Activated T-helper 2 cell treated with anti-CD3 and anti-CD28 coated beads, Interferon-gamma antibody, Interleukin-2, Interleukin-4, amounts not matched to agents 10 μg/mL and 5 μg/mL and 100 μg/mL, durations not matched to agents 14 hours and 24 hours and 36 hours (primary cell): Measurements from ENCODE around the gene NTN5. TPM values are rescaled to one million over a fixed set of nuclear protein-coding genes. Genes with fewer than 3 reads are reported as not detected.
A peak's percentile ranks its signal among the peaks of the same experiment; 100 is the strongest.

ENCODE experiments used
- DNase-seq: peaks from one replicate; pipeline ENCODE4 v3.0.0; 2021; ENCODE audit warnings: low spot score
- H3K27ac Mint-ChIP-seq: one replicate; pipeline ENCODE4 v1.8.0; 2021; ENCODE audit warnings: mixed read lengths
- H3K27me3 Mint-ChIP-seq: one replicate; pipeline ENCODE4 v1.8.0; 2021; ENCODE audit warnings: low read depth, mixed read lengths
- H3K36me3 Mint-ChIP-seq: one replicate; pipeline ENCODE4 v1.8.0; 2021; ENCODE audit warnings: low read depth, mixed read lengths
- H3K4me1 Mint-ChIP-seq: one replicate; pipeline ENCODE4 v1.8.0; 2021; ENCODE audit warnings: low read depth, mixed read lengths
- H3K4me3 Mint-ChIP-seq: one replicate; pipeline ENCODE4 v1.8.0; 2021; ENCODE audit warnings: low read depth, mild to moderate bottlenecking, moderate library complexity, mixed read lengths
- H3K9me3 Mint-ChIP-seq: one replicate; pipeline ENCODE4 v1.8.0; 2021; ENCODE audit warnings: mixed read lengths
- intact Hi-C: fragments of 100-400 bp; cut with micrococcal nuclease; formaldehyde crosslinking; loops from one replicate; pipeline ENCODE4 v1.15.1; 2023
- total RNA-seq: library from RNA; stranded (reverse); gene quantifications from 2 replicates; pipeline ENCODE4 v1.2.3, GENCODE V29; 2022

The NTN5 gene
- total RNA-seq, 1 donor from 2014 or later = 0.55 TPM

- no peak overlapping the region for H3K4me3 Mint-ChIP-seq
- no peak for DNase-seq
- no peaks in the 10 kb centered on the region for H3K36me3 Mint-ChIP-seq
- H3K27ac Mint-ChIP-seq = no peak overlapping the region
- H3K27me3 Mint-ChIP-seq = peaks cover 4% of the 10 kb centered on the region
- no peaks in the 10 kb centered on the region for H3K9me3 Mint-ChIP-seq
- H3K4me1 Mint-ChIP-seq = peaks cover 25% of the 10 kb centered on the region
- intact Hi-C loops = loop anchor here (1.0 kb wide), 1 partner anchor 166 kb away; no protein-coding TSS in a partner anchor
These were observed 28.5 kb downstream of the NTN5 start for GRCh38 chr19:48644355-48644754.

DNA sequence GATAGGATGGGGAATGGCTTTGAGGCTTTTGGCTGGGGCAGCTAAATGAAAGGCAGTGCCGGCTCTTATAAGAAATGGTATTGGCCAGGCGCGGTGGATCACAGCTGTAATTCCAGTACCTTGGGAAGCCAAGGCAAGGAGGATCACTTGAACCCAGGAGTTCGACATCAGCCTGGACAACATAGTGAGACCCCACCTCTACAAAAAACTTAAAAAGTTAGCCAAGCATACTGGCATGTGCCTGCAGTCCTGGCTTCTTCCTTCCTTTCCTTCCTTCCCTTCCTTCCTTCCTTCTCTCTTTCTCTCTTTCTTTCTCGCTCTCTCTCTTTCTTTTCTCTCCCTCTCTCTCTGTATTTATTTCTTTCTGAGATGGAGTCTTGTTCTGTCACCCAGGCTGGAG, 30.0 kb downstream of the NTN5 start:
- intact Hi-C loops = no loop called here
- Mint-ChIP-seq H3K27me3 (peaks cover 4% of the 10 kb centered on the region), H3K27ac (no peak overlapping the region), H3K9me3 (no peaks in the 10 kb centered on the region), H3K36me3 (no peaks in the 10 kb centered on the region), H3K4me3 (no peak overlapping the region), H3K4me1 (peaks cover 25% of the 10 kb centered on the region)
- DNase-seq = no peak

GRCh38 chr19:48641850-48642249, 31.0 kb downstream of the NTN5 start:
- no peaks in the 10 kb centered on the region for H3K9me3 Mint-ChIP-seq
- H3K36me3 Mint-ChIP-seq = no peaks in the 10 kb centered on the region
- DNase-seq = no peak
- peaks cover 4% of the 10 kb centered on the region for H3K27me3 Mint-ChIP-seq
- intact Hi-C loops = no loop called here
- H3K27ac Mint-ChIP-seq = no peak overlapping the region
- H3K4me1 Mint-ChIP-seq = peaks cover 23% of the 10 kb centered on the region
- no peak overlapping the region for H3K4me3 Mint-ChIP-seq

GRCh38 chr19:48639483-48640375, 33.1 kb downstream of the NTN5 start:
- intact Hi-C loops = loop anchor here (5.0 to 10.0 kb wide), 2 partner anchors 315 to 478 kb away; partner anchors contain the start of genes C19orf73, EMP3 and PPFIA3
- Mint-ChIP-seq H3K36me3 (no peaks in the 10 kb centered on the region), H3K4me1 (peaks cover 20% of the 10 kb centered on the region), H3K4me3 (peak overlapping the region; percentile 6), H3K27me3 (peaks cover 4% of the 10 kb centered on the region), H3K9me3 (no peaks in the 10 kb centered on the region), H3K27ac (no peak overlapping the region)
- DNase-seq = no peak

GRCh38 chr19:48638831-48639381, 33.9 kb downstream of the NTN5 start:
- Mint-ChIP-seq H3K27ac (peak overlapping the region; percentile 98), H3K36me3 (no peaks in the 10 kb centered on the region), H3K4me1 (peaks cover 22% of the 10 kb centered on the region), H3K4me3 (no peak overlapping the region), H3K27me3 (peaks cover 4% of the 10 kb centered on the region), H3K9me3 (no peaks in the 10 kb centered on the region)
- DNase-seq = no peak
- intact Hi-C loops = loop anchor here (1.0 to 10.0 kb wide), 3 partner anchors 7 to 478 kb away; partner anchors contain the start of genes C19orf73, CA11, EMP3 and PPFIA3

GRCh38 chr19:48637948-48638830, 34.6 kb downstream of the NTN5 start:
- Mint-ChIP-seq H3K4me3 (peak overlapping the region; percentile 83), H3K27me3 (peaks cover 4% of the 10 kb centered on the region), H3K36me3 (no peaks in the 10 kb centered on the region), H3K27ac (peak overlapping the region; percentile 98), H3K4me1 (peaks cover 29% of the 10 kb centered on the region), H3K9me3 (no peaks in the 10 kb centered on the region)
- DNase-seq = peak; percentile 81
- intact Hi-C loops = loop anchor here (1.0 to 10.0 kb wide), 4 partner anchors 8 to 479 kb away; partner anchors contain the start of genes C19orf73, CA11, EMP3 and PPFIA3

DNA sequence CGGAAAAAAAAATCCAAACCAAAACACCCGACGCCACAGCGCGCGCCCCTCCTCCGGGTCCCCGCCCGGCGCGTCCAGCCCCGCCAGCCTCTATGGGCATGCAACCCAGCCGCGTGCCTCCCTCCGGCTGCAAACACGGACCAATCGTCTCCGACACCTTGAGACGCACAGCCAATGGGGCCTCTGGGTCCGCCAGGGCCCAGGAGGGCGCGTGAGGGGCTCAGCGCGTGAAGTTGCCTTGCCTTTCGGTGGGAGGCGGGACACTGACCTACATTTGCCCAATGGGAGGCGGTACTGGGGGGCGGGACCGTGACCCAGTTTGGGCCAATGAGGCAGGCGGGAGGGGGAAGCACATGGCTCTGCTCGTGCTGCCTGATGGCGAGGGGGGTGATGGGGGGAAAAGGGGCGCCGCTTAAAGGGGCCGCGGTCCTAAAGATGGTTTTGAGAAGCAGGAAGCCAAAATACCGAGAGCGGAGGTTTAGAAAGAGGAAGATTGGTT, 35.3 kb downstream of the NTN5 start:
- intact Hi-C loops = loop anchor here (1.0 to 10.0 kb wide), 3 partner anchors 18 to 480 kb away; partner anchors contain the start of genes C19orf73, EMP3, PPFIA3 and RPL18
- H3K27me3 Mint-ChIP-seq = peaks cover 4% of the 10 kb centered on the region
- peak overlapping the region; percentile 83 for H3K4me3 Mint-ChIP-seq
- no peaks in the 10 kb centered on the region for H3K9me3 Mint-ChIP-seq
- H3K36me3 Mint-ChIP-seq = no peaks in the 10 kb centered on the region
- peak overlapping the region; percentile 98 for H3K27ac Mint-ChIP-seq
- peaks cover 31% of the 10 kb centered on the region for H3K4me1 Mint-ChIP-seq
- DNase-seq = peak; percentile 99

DNA sequence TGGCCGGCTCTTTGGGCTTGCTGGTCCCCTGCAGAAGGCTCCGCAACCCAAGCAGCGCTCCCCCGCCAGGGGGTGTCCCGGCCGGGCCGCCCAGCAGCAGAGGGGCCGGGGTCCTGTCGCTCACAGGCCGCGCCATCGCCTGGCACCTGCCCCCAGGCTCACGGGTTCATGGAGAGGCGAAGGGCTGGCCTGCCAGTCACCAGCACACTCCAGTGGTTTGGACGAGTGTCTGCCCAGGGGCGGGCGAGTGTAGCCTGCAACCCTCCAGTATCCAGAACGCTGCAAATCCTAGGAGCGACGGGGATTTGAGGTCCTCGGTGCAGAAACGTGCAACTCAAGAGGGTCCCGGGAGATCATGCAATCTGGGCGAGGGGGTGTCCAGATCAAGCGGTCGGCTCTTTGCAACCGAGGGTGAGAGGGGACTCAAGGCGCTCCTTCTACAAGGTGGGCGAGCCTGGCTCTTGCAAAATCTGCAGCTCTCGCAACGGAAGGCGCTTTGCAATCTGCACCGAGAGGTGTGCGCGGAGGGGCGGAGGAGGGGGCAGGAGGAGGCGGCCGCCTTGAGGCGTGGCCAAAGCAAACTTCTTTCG, 35.9 kb downstream of the NTN5 start, which contains the start of gene DBP:
Gene DBP, minus strand, starts transcription at position 521 of the 590 bp plus-strand sequence. Its CDS starts 385 bp downstream, at position 136.
- H3K36me3 Mint-ChIP-seq = no peaks in the 10 kb centered on the region
- H3K27me3 Mint-ChIP-seq = peaks cover 4% of the 10 kb centered on the region
- intact Hi-C loops = loop anchor here (1.0 to 10.0 kb wide), 3 partner anchors 18 to 480 kb away; partner anchors contain the start of genes C19orf73, EMP3, PPFIA3 and RPL18
- no peak for DNase-seq
- peak within 1 kb of the TSS; percentile 83 for H3K4me3 Mint-ChIP-seq
- peaks cover 33% of the 10 kb centered on the region for H3K4me1 Mint-ChIP-seq
- no peaks in the 10 kb centered on the region for H3K9me3 Mint-ChIP-seq
- H3K27ac Mint-ChIP-seq = peak within 1 kb of the TSS; percentile 98

- H3K9me3 Mint-ChIP-seq = no peaks in the 10 kb centered on the region
- DNase-seq = no peak
These were observed 36.6 kb downstream of the NTN5 start for GRCh38 chr19:48635966-48636858.

DNA sequence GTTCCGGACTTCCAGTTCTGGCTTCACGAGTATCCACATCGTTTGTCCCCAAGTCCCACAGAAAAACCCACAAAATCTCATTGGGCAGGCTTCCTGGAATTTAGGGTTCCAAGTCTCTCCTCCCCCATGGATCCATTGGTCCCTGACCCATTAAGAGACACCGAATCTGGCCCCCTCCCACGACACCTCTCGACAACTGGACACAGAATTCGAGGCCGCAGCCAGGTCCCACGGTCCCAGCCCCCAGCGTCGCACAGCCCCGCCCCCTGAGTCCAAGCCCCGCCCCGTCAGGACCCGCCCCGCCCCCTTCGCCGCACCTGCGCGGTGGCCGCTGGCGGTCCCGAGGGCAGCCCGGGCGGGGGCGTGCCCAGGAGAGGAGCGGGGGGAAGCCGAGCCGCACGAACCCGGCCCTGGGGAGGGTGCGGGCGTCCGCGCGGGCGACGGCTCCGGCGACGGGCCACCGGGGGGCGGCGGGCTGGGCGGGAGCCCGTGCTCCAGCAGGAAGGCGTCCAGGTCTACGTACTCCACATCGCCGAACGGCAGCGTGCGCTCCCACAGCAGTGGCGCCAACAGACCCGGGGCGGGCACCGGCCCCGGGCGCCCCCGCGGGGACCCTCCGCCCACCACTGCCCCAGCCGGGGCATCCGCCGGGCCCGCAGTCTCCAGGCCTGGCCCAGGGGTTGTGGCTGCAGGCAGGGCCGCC, 37.4 kb downstream of the NTN5 start:
- intact Hi-C loops = loop anchor here (5.0 to 10.0 kb wide), 2 partner anchors 311 to 482 kb away; partner anchors contain the start of genes C19orf73, EMP3 and PPFIA3
- H3K27me3 Mint-ChIP-seq = no peaks in the 10 kb centered on the region
- no peaks in the 10 kb centered on the region for H3K9me3 Mint-ChIP-seq
- H3K4me3 Mint-ChIP-seq = peak overlapping the region; percentile 83
- H3K27ac Mint-ChIP-seq = peak overlapping the region; percentile 76
- peaks cover 4% of the 10 kb centered on the region for H3K36me3 Mint-ChIP-seq
- peaks cover 34% of the 10 kb centered on the region for H3K4me1 Mint-ChIP-seq
- DNase-seq = peak; percentile 72

More at GRCh38 chr19:48635966-48636858, 36.6 kb downstream of the NTN5 start:
- H3K36me3 Mint-ChIP-seq = no peaks in the 10 kb centered on the region
- H3K4me1 Mint-ChIP-seq = peaks cover 33% of the 10 kb centered on the region
- peak overlapping the region; percentile 83 for H3K4me3 Mint-ChIP-seq
- H3K27ac Mint-ChIP-seq = peak overlapping the region; percentile 85
- H3K27me3 Mint-ChIP-seq = peaks cover under 1% of the 10 kb centered on the region
- intact Hi-C loops = loop anchor here (5.0 to 10.0 kb wide), 2 partner anchors 311 to 481 kb away; partner anchors contain the start of genes C19orf73, EMP3 and PPFIA3
